Kidney glomerular epithelial cell (primary cell): ENCODE measurements around the gene LDLRAD3.

Experiments used
- DNase-seq: peaks from one replicate; lab custom pipeline; 2025; lab: John Stamatoyannopoulos, UW

LDLRAD3 gene

DNA sequence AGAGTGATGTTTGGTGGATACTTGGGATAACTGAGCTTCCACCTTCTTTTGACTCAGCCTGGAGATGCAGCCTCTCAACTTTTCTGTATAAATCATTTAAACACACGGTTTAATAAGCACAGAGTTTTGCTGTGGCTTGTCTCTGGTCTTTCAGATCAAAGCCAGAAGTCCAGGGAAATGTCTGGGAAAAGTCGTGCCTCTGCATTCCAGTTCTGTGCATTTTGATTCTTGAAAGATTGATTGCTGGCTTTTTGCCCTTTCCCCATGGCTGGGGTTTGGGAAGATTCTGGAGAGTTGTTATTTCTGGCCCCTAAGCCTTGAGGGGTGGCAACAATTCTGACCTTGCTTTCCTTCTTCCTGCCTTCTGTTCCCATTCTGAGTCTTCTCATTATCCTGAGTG is 191.2 kb downstream of the LDLRAD3 start:
- no peak for DNase-seq

- DNase-seq = no peak
These were observed 195.9 kb downstream of the LDLRAD3 start for GRCh38 chr11:36139767-36140166.

DNA sequence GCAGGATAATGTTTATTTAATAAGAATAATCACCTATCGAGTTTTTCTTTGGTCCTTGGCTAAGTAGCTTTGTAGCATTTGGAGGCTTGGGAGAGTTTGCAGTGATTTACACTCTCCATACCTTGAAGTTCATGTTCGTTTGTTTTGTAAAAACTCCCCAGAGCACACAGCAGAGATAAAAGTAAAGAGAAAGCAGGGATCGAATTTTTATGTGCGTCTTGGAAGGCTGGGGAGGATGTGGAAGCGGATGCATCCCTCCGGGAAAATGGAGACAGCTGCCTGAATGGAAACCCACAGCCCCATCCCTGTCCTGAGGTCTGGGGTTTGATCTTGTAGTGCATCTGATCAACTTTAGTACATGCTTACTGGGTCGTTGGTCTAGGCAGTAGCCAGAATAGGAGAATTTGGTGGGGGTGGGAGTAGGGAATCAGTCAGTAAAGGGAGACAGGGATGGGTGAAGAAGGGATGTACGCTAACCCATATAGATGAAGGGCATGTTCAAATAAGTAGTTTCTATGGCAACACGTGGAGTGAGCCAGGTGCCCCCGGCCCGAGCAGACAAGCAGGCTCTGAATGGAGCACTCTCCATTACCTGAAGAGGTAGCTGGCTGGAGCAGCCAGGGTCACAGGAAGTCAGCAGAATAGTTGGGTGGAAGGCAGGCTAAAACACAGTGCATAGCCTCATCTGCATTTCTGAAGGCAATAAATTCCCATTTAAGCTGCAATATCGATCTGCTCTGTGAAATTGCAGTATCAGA is 197.5 kb downstream of the LDLRAD3 start:
- DNase-seq = no peak

GRCh38 chr11:36141956-36142355 is 198.1 kb downstream of the LDLRAD3 start:
- DNase-seq = no peak

GRCh38 chr11:36142439-36142838 is 198.6 kb downstream of the LDLRAD3 start:
- DNase-seq = no peak

DNA sequence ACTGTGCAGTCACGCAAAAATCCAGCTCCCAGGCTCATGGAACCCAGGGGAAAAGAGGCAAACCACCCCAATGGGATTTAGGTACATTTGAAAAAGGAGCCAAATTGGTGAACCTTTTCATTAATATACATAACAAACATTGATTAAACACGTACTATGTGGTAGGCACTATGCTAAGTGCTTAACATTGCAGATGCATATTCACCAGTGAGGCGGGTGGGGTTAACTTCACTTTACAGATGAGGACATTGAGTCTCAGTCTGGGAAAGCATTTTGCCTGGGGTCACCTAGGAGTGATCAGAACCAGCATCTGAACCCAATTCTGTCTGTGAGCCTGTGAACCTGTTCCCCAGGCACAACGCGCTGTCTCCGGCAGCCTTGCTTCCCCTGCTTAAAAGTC is 199.0 kb downstream of the LDLRAD3 start:
- no peak for DNase-seq

DNA sequence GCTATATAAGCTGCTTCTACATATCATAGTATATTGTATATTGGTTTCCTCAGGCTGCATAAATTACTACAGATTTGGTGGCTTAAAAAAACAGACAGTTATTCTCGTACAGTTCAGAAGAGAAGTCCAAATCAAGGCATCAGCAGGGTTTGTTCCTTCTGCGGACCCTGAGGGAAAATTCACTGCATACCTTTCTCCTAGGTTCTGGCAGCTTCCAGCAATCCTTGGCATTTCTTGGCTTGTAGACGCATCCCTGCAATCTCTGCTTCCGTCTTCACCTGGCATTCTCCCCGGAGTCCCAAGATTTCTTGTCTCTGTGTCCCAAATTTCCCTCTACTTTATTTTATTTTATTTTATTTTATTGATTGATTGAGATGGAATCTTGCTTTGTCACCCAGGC is 202.6 kb downstream of the LDLRAD3 start:
- DNase-seq = no peak

GRCh38 chr11:36147491-36147890 is 203.6 kb downstream of the LDLRAD3 start:
- no peak for DNase-seq

- no peak for DNase-seq
These were observed 204.8 kb downstream of the LDLRAD3 start for GRCh38 chr11:36148701-36149100.

DNA sequence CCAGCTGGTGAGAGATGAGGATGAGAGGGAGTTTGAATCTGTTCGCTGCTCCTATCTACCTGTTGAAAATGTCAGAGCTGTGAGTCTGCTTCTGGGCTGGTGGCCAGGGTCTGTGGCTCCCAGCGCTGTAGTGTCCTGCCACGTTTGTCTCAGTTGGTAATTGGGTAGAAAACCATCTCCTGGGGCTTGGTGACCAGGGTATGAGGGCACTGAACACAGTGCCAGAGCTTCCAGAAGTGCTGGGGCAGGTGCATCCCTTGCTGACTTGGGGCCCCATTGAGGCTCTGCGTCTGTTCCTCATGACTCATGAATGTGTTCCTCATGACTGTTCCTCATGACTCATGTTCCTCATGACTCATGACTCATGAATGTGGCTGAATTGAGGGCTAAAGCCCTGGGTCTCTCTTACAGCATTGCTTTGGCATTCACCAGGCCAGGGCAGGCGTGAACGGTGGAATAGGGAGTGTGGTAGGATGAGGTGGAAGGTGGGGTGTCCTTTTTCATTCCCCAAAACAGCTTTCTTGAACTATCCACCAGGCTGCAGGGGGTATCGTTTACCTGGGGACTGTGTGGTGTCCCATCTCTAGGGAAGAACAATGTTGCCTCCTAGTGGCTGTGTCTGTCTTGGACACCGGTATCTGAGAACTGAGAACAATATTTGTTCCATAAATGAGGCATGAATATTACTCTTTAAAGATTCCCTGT is 205.8 kb downstream of the LDLRAD3 start:
- DNase-seq = peak; percentile 98

DNA sequence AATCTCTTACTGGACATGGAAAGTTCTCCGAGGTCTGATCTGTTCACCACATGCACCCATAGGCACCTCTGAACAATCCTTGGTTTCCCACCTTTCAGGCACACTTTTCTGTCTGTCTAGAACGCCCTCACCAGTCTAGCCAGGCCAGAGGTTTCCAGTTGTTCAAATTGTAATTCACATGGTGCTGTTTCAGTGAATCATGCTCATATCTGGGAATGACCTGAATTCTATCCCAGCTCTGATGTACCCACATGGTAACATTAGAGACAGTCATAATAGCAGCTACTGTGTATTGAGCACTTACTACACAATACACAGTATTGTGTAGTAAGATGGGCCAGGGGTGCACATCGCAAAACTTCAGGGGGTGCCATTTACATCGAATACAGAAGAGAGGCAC is 207.1 kb downstream of the LDLRAD3 start:
- no peak for DNase-seq

DNA sequence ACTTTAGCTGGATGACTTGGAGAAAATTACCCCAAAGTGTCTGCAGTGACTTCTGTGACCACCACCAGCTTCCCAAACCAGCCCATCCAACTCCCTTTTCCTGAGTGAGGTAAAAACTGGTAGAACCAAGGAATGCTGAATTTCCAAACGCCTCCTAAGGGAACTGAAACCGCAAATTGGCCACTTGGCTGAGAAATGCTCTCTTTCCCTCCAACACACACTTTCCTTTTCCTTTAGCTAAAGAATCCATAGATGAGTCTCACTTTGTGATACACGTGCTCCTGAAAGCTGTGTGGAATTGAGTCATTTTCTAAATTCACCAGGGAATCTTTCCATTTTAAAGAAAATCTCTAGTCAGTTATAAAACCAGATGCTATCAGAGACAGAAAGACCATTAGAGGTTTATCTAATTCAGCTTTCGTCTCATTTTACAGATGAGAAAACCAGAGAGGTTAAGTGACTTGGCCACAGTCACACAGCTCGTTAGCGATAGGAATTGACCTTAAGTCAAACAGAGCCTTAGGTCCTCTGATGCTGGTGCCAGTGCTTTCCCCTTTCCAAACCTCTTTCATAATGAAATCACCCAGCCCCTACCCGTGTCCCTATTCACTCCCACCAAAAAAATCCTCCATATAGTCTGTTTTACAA is 208.2 kb downstream of the LDLRAD3 start:
- no peak for DNase-seq

DNA sequence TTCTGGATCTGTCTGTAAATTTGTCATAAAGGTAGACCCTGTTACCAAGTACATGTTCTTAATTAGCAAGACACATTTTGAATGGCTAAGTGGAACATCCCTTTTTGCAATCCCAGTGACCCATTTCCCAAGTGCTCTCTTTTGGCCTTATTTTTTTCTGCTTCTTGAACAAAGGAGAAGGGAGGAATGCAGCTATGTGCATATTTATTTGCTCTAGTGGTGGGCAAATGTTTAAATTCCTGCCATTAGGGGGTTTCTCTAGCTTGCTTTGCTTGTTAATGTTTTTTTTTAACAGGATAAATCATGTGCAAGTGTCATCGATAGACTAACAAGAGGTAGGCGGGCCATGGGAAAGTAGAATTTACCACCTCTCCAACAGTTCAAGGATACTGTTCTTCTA is 209.7 kb downstream of the LDLRAD3 start:
- DNase-seq = peak; percentile 25

DNA sequence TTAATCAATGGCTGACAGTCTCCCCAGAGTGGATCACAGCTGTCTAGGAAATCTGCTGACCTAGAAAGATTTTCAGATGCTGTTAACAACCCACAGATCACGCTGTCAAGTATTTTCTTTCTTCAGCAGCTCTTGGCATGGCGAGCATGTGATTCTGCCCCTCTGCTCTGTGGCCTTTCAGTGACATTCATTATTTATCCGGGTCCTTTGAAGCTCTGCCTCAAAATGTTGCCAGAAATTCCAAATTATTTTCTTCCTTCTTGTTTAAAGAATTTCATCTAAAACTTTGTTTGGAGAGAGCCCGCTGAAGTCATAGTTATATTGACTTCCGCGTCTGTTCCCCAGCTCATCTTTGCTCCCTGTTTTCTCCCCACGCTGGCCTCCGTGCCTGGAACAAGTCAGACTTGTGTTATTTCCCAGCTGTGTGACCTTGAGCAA is 211.3 kb downstream of the LDLRAD3 start:
- DNase-seq = no peak

DNA sequence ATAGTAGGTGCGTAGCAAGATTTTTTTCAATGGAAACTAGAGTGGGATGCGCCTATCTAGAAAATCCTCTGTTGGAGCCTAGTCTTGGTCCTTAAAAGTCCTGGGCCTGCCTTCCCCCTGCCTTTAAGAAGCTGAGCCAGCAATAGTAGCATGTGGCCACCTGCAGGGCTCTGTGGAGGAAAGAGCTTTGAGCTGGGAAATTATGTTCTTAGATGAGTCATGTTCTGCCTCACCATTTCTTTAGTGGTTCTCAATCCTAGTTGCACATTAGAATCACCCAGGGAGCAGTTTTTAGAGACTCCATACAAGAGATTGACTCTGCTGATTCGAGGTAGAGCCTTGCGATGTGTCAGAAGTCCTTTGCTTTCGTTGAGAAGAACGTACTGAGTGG is 211.9 kb downstream of the LDLRAD3 start:
- peak; percentile 8 for DNase-seq

- DNase-seq = no peak
These were observed 212.4 kb downstream of the LDLRAD3 start for GRCh38 chr11:36156161-36156816.

DNA sequence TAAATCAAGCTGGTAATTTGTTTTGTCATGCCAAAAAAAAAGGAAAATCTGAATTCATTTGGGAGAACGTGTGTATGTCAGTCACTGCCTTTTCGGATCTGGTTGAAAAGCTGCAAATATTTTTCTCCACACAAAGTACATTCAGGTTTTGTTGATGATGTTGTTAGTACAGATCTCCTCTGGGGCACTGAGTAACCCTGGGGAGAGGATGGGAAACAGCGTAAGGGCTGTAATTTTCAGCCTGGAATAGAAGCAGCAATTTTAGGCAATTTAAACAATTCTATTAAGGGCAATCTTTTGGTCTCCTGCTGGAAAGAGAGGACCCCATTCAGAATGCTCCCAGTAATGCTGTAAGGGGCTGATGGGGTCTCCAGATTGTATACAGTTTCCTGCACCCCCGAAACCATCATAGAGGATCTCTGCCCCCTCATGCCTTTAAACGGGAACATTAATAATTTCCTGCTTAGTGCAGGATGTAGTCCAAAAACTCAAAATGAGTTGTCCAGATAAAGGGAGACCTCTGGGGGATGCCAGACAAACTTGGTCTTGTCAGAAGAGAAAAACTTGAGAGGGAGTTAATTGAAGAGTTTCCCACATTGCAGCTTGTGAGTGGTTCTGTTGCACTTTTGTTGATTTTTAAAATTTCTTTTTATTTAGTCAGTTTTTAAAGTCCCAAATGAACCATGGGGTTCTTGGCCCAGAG is 213.1 kb downstream of the LDLRAD3 start:
- DNase-seq = no peak

DNA sequence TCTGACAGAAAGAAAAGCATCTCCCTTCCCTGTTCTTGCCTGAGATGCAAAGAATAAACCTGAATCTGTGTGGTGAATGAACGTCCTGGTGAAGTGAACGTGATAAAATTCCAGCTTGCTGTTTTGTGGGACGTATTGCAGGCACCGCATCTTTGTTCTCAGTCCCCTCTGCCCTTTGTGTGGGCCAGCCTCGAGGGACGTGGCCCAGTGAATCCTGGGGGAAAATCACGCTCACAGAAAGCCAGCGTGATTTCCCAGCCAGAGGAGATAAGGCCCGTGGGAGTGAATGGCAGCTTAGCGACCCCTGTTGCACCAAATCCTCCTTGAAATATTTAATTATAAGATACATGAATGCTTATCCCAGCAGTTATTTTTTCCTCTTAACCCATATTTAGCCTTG is 216.2 kb downstream of the LDLRAD3 start:
- DNase-seq = no peak

DNA sequence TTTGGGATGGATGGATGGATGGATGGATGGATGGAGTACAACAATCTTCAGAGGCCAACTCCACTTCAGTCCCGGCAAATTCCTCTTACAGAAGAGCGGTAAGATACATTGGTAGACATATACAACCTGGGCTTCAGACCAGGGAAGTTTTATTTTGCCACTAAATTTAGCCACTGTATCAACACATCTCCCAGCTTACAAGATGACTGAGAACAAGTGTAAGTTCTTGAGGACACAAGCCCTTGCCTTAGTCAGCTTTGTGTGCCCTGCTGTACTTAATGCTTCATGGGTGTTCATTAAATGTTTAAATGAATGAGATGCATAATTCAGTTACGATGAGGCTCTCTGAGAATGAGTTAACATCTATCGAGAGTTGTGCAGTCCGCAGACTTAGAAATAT is 217.7 kb downstream of the LDLRAD3 start:
- no peak for DNase-seq

DNA sequence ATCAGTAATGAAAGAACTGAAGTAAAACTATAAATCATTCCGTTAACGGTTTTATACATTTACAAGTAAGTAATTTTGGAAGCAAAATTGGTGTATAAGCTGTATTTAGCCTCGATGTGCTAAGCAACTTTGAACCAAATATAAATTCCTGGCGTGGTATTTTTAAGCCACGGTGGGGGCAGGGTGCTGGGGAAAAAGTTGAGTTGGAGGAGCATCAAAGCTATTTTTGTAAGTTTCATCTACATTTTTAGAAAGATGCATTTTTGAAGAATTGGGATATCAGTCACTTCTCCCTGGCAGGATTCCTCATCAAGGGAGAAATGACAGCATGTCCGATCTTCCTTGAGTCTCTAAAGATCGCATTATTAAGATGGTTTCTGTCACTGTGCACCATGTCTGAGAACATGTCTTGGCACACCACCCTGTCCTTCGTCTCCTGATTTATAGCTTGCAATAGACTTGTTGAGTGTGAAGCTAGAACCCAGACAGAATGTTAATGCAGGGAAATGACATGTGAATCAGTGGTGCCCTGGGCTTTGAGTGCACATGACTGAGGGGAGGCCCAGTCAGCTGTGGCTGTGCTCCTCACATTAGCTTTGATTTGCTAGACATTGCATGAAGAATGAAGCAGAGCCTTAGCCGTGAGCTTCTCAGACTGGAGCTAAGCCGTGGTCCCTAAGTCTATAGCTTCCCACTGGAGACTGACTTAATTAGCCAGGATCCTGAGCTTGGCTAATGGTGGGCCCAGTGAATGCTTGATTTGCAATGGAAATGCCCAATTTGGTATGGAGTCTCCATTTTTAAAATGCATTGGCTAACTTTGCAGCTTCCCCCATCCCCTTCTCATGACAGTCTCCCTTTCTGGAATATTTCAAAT is 218.4 kb downstream of the LDLRAD3 start:
- DNase-seq = no peak

DNA sequence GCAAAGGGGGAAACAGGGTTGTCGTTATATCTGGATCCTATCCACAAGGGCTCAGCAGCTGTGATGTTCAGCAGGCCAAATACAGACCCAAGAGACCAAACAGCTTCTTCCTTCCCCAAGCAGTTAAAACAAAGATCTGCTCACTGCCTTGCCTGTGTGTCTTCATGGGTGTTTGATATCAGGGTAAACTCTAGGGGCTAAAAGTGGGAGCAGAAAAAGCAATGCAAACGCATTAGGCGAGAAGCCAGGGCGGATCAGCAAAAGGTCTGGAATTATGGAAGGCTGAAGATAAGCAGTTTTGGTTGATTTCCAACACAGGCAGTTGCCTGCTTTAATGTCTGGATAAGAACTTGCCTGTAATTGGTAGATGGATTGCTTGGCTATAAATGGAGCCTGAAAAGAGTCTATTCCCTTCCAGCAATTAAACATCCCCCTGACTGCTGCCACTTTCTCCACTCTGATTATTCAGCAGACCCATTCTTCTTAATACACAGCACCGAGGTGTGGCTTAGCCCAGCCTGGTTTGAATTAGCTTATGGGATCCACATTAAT is 219.1 kb downstream of the LDLRAD3 start:
- DNase-seq = no peak
